Transverse colon (tissue), 4 donors: ENCODE data around the gene INAFM2.

Source experiments
- EP300 ChIP-seq: sonication (generic); formaldehyde crosslinking; IDR thresholded peaks from one replicate; pipeline ENCODE4 v1.6.1; 2017; ENCODE audit warnings: antibody characterized with exemption, low read depth
- POLR2A ChIP-seq: fragments of 450-650 bp; IDR thresholded peaks from one replicate; pipeline ENCODE4 v1.6.1; 2016; ENCODE audit warnings: antibody characterized with exemption, mild to moderate bottlenecking, moderate library complexity
- POLR2AphosphoS5 ChIP-seq, 3 donors: sonication (generic); formaldehyde crosslinking; IDR thresholded peaks; one replicate each; pipeline ENCODE4 v1.6.1; 2016; ENCODE audit warnings: antibody characterized with exemption in 3 of 3
- TF ChIP-seq, protein P1 (sequence below), 5 experiments: fragments of 200-600 bp in 3 of 5; fragments of 450-650 bp in 2 of 5; sonication (generic) in 3 of 5; IDR thresholded peaks; 1 replicate in 2 of 5; 2 replicates in 3 of 5; pipeline ENCODE4 v1.5.1; 2016 to 2017; ENCODE audit warnings: antibody characterized with exemption in 5 of 5, inconsistent platforms in 3 of 5, mild to moderate bottlenecking in 2 of 5, moderate library complexity in 1 of 5

- no peak for TF ChIP-seq POLR2AphosphoS5 (IDR thresholded peaks at IDR 0.05)
- TF ChIP-seq, protein P1, sequence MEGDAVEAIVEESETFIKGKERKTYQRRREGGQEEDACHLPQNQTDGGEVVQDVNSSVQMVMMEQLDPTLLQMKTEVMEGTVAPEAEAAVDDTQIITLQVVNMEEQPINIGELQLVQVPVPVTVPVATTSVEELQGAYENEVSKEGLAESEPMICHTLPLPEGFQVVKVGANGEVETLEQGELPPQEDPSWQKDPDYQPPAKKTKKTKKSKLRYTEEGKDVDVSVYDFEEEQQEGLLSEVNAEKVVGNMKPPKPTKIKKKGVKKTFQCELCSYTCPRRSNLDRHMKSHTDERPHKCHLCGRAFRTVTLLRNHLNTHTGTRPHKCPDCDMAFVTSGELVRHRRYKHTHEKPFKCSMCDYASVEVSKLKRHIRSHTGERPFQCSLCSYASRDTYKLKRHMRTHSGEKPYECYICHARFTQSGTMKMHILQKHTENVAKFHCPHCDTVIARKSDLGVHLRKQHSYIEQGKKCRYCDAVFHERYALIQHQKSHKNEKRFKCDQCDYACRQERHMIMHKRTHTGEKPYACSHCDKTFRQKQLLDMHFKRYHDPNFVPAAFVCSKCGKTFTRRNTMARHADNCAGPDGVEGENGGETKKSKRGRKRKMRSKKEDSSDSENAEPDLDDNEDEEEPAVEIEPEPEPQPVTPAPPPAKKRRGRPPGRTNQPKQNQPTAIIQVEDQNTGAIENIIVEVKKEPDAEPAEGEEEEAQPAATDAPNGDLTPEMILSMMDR (IDR thresholded peaks at IDR 0.05) = no peak
- no peak for TF ChIP-seq POLR2A
- TF ChIP-seq EP300 = no peak
These were observed 33.0 kb upstream of the INAFM2 start for GRCh38 chr15:40290545-40290917.
